Psoas muscle (tissue), 8 donors: ENCODE results near the gene WTAP. TPM values are rescaled to one million over a fixed set of nuclear protein-coding genes. Genes with fewer than 3 reads are reported as not detected.
"Not testable (repeated sequence)": the region's sequence is repeated elsewhere in the genome, so short reads cannot be mapped to it uniquely, and the experiment has no call there.

ENCODE experiments used
- ATAC-seq, 4 donors: fragments of 200-7000 bp; cut with Tn5 transposase; one replicate each; pipeline ENCODE4 v1.9.1; 2020; ENCODE audit warnings: moderate library complexity in 3 of 4, mild to moderate bottlenecking in 2 of 4
- DNase-seq, 2 donors: peaks; one replicate each; pipeline ENCODE4 v3.0.0-alpha.2; 2020
- H3K27ac ChIP-seq: fragments of 200-600 bp; one replicate; pipeline ENCODE4 v1.8.0; 2022
- H3K27me3 ChIP-seq, 3 donors: fragments of 200-600 bp in 1 of 3; one replicate each; pipeline versions ENCODE4 v1.6.1 to v1.8.0; 2013 to 2022; ENCODE audit warnings: low read length in 2 of 3, mild to moderate bottlenecking in 2 of 3, moderate library complexity in 1 of 3; ENCODE audit not compliant: insufficient read depth in 3 of 3
- H3K36me3 ChIP-seq, 2 donors: fragments of 200-600 bp in 1 of 2; one replicate each; pipeline versions ENCODE4 v1.6.1 to v1.8.0; 2013 to 2022; ENCODE audit warnings: low read depth in 1 of 2, mild to moderate bottlenecking in 1 of 2, moderate library complexity in 1 of 2; ENCODE audit not compliant: insufficient read depth in 1 of 2
- H3K4me1 ChIP-seq: fragments of 200-600 bp; one replicate; pipeline ENCODE4 v1.8.0; 2022
- H3K4me3 ChIP-seq: fragments of 200-600 bp; one replicate; pipeline ENCODE4 v1.8.0; 2022; ENCODE audit warnings: mild to moderate bottlenecking
- H3K9me3 ChIP-seq: fragments of 200-600 bp; one replicate; pipeline ENCODE4 v1.8.0; 2022
- CTCF ChIP-seq: fragments of 200-600 bp; IDR thresholded peaks from one replicate; pipeline ENCODE4 v1.8.0; 2022; ENCODE audit warnings: antibody characterized with exemption
- WGBS, 3 donors: extraction: QIAGEN DNeasy Blood & Tissue Kit; methylation state at CpG; one replicate each; pipeline versions ENCODE4 v1.1.6 to v1.1.7; 2013; 5-methylcytosine and 5-hydroxymethylcytosine counted together
- intact Hi-C, 2 donors: fragments of 100-400 bp; cut with DNase I; formaldehyde crosslinking; loops; one replicate each; pipeline versions ENCODE4 v1.11.0 to v1.14.2; 2022
- polyA plus RNA-seq, 3 donors: library from polyadenylated mRNA; stranded (reverse); fragments of 200-250 nt; gene quantifications; one replicate each; pipeline ENCODE4 v1.2.3, GENCODE V29; 2013
- total RNA-seq, 4 donors: library from RNA; stranded (reverse); fragmentation: NEBNext Ultra II Directional in 2 of 4; extraction: Animal tissue kit (Norgen Biotek cat#: 25700) in 2 of 4; gene quantifications; one replicate each; pipeline versions ENCODE4 v1.2.1 to v1.2.4, GENCODE V29; 2021 to 2023
- donor health status: healthy with polysubstance abuse.
- donor health status: DM: no; HTN: no; CAD: no; lungs with moderate emphysema.
- donor health status: Bipolar disorder and iron deficiency.
- donor health status: healthy.
- donor health status: DM: yes; HTN: yes; CAD: no.
- donor health status: DM: no; HTN: no; CAD: no.
- donor health status: DM: no; HTN: no; CAD: no.
- donor health status: DM: yes; HTN: yes; CAD: no.

WTAP gene
- total and polyA plus RNA-seq, 7 donors, result 51.8 to 284 (median 131) TPM

GRCh38 chr6:159790149-159790955 lies 63.0 kb downstream of the WTAP start, which contains the start of gene MRPL18:
TSS of gene MRPL18 (plus strand) at chr6:159790467. CDS start at chr6:159790588, 121 bp downstream.
- no peaks in the 10 kb centered on the region for H3K9me3 ChIP-seq
- H3K4me3 ChIP-seq, result peak within 1 kb of the TSS; percentile 96
- intact Hi-C loops, result loop anchor here in 1 of 2 donors (2.0 to 10.0 kb wide), 2 partner anchors 64 to 244 kb away; partner anchors contain the start of gene WTAP
- DNase-seq (peak; percentile 95 to 97), ATAC-seq (peak; percentile 90 to 92 (median 91))
- H3K36me3 ChIP-seq, result peaks cover 2 to 59% of the 10 kb centered on the region in 2 donors
- TF ChIP-seq CTCF, result no peak
- peaks cover 32% of the 10 kb centered on the region for H3K4me1 ChIP-seq
- 0% methylated on average over 56 of the region's 56 CpGs for WGBS, 3 donors
- H3K27me3 ChIP-seq, result no peaks in the 10 kb centered on the region
- peak within 1 kb of the TSS; percentile 93 for H3K27ac ChIP-seq

- peak overlapping the region; percentile 96 for H3K4me3 ChIP-seq
- DNase-seq, result no peak
- peaks cover 32% of the 10 kb centered on the region for H3K4me1 ChIP-seq
- H3K27ac ChIP-seq, result peak overlapping the region; percentile 93
- ATAC-seq, result no peak
- H3K9me3 ChIP-seq, result no peaks in the 10 kb centered on the region
- H3K36me3 ChIP-seq, result peaks cover under 1 to 58% of the 10 kb centered on the region in 2 donors
- no peak for TF ChIP-seq CTCF
- intact Hi-C loops, result loop anchor here in 1 of 2 donors (2.0 to 10.0 kb wide), 2 partner anchors 64 to 244 kb away; partner anchors contain the start of gene WTAP
- H3K27me3 ChIP-seq, result no peaks in the 10 kb centered on the region
- 14 to 16% (median 15%) methylated on average over 18 of the region's 18 CpGs for WGBS, 3 donors
Observed at GRCh38 chr6:159790956-159791598, 63.8 kb downstream of the WTAP start.

- not testable (repeated sequence) for DNase-seq, H3K27me3 ChIP-seq, ATAC-seq, H3K9me3 ChIP-seq, H3K4me3 ChIP-seq, H3K27ac ChIP-seq
- WGBS, 3 donors, result 71 to 81% (median 78%) methylated on average over 8 of the region's 8 CpGs
- Histone ChIP-seq H3K4me1 (peaks cover 18% of the 10 kb centered on the region), H3K36me3 (peaks cover 0 to 76% of the 10 kb centered on the region in 2 donors)
- intact Hi-C loops, result loop anchor here in 1 of 2 donors (10.0 kb wide), 1 partner anchor 240 kb away; no protein-coding TSS in a partner anchor
Observed at GRCh38 chr6:159794976-159795375, 67.7 kb downstream of the WTAP start.

GRCh38 chr6:159797554-159797953 lies 70.2 kb downstream of the WTAP start:
- no peak for TF ChIP-seq CTCF
- no peak overlapping the region for H3K27ac ChIP-seq
- H3K9me3 ChIP-seq, result no peaks in the 10 kb centered on the region
- intact Hi-C loops, result loop anchor here in 1 of 2 donors (10.0 kb wide), 1 partner anchor 237 kb away; no protein-coding TSS in a partner anchor
- H3K27me3 ChIP-seq, result no peaks in the 10 kb centered on the region
- WGBS, 3 donors, result 40 to 53% (median 51%) methylated on average over 1 of the region's 1 CpG
- DNase-seq (no peak), ATAC-seq (no peak)
- peaks cover under 1% of the 10 kb centered on the region for H3K4me1 ChIP-seq
- H3K36me3 ChIP-seq, result peaks cover 0 to 73% of the 10 kb centered on the region in 2 donors
- no peak overlapping the region for H3K4me3 ChIP-seq
